GM19438 (cell line): ENCODE results near the gene MVD.

ENCODE experiments used
- ATAC-seq: cut with Tn5 transposase; IDR thresholded peaks from one replicate; pipeline ENCODE4 v1.9.1; 2021; ENCODE audit warnings: low read depth; ENCODE audit not compliant: unreplicated experiment

MVD gene

GRCh38 chr16:88631384-88631783 lies 31.5 kb downstream of the MVD start:
- no peak for ATAC-seq

- ATAC-seq, result no peak
Measured at GRCh38 chr16:88630941-88631340, 31.9 kb downstream of the MVD start.

- no peak for ATAC-seq
Measured at GRCh38 chr16:88630433-88630832, 32.5 kb downstream of the MVD start.

- no peak for ATAC-seq
Measured at GRCh38 chr16:88629835-88630234, 33.1 kb downstream of the MVD start.

GRCh38 chr16:88628512-88628974 lies 34.3 kb downstream of the MVD start:
- ATAC-seq, result no peak

- ATAC-seq, result no peak
Measured at GRCh38 chr16:88627531-88628411, 35.1 kb downstream of the MVD start.

GRCh38 chr16:88626646-88627045 lies 36.2 kb downstream of the MVD start:
- ATAC-seq, result no peak

- ATAC-seq, result no peak
Measured at GRCh38 chr16:88624977-88625576, 37.8 kb downstream of the MVD start.

- no peak for ATAC-seq
Measured at GRCh38 chr16:88624481-88624880, 38.4 kb downstream of the MVD start.

- ATAC-seq, result no peak
Measured at GRCh38 chr16:88623858-88624257, 39.0 kb downstream of the MVD start.

GRCh38 chr16:88622866-88623265 lies 40.0 kb downstream of the MVD start:
- ATAC-seq, result no peak

- ATAC-seq, result no peak
Measured at GRCh38 chr16:88622125-88622524, 40.8 kb downstream of the MVD start.

GRCh38 chr16:88619859-88620815 lies 42.8 kb downstream of the MVD start:
- no peak for ATAC-seq

GRCh38 chr16:88618956-88619667 lies 43.8 kb downstream of the MVD start:
- ATAC-seq, result no peak

- ATAC-seq, result no peak
Measured at GRCh38 chr16:88618182-88618955, 44.5 kb downstream of the MVD start.

GRCh38 chr16:88617268-88618031 lies 45.4 kb downstream of the MVD start:
- ATAC-seq, result no peak

- no peak for ATAC-seq
Measured at GRCh38 chr16:88616736-88617135, 46.2 kb downstream of the MVD start.

GRCh38 chr16:88616320-88616719 lies 46.6 kb downstream of the MVD start:
- no peak for ATAC-seq
